Fibroblast of lung (primary cell): ENCODE results near the gene TUBB4B.

Experiments
- EZH2 ChIP-seq: IDR thresholded peaks from 2 replicates; pipeline ENCODE4 v1.5.1; 2012; ENCODE audit warnings: low read length, control low read depth, mild to moderate bottlenecking; ENCODE audit errors: missing control alignments
- TF ChIP-seq, protein P1 (sequence below), 2 donors: IDR thresholded peaks in 1 of 2; conservative IDR thresholded peaks in 1 of 2; 1 replicate in 1 of 2; 2 replicates in 1 of 2; pipeline ENCODE4 v1.5.1; 2011 to 2012; ENCODE audit warnings: low read length in 2 of 2, control low read depth in 1 of 2, inconsistent platforms in 1 of 2, low read depth in 1 of 2, mild to moderate bottlenecking in 1 of 2

DNA sequence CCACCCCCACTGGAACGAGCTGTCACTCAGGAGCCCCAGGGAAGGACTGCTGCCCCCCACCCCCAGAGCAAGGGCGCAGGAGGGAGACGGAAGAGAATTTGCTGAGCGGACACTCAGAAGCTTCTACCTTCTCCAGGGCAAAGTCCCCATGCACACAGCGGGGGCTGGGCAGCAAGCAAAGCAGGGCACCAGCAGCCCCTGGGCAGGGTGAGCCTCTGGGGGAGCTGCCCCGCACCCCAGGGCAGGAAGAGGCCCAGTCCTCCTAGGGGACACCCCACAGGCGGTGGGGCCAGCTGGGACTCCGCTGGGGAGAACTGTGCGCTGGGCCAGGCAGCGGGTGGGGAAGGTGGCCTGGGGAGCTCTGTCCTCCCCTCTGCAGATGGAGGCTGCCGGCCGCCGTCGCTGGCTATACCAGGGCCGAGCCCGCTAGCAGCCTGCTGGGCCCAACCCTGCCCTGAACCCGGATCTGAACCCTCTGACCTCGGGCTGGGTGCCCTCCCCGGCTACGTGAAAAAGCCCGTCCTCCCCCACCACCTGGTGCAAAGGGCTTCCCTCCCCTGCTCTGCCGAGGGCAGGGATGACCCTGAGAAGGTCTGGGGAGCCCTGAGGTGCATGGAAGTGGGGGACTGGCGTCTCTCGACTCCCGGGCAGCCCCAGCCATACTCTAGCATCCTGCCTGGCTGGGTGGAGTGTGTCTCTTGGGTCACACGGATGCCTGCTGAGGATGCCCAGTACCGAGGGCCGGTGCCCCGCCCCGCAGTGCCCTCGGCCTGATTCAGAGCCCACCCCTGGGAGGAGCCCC, 11.0 kb upstream of the TUBB4B start:
- TF ChIP-seq, protein P1, sequence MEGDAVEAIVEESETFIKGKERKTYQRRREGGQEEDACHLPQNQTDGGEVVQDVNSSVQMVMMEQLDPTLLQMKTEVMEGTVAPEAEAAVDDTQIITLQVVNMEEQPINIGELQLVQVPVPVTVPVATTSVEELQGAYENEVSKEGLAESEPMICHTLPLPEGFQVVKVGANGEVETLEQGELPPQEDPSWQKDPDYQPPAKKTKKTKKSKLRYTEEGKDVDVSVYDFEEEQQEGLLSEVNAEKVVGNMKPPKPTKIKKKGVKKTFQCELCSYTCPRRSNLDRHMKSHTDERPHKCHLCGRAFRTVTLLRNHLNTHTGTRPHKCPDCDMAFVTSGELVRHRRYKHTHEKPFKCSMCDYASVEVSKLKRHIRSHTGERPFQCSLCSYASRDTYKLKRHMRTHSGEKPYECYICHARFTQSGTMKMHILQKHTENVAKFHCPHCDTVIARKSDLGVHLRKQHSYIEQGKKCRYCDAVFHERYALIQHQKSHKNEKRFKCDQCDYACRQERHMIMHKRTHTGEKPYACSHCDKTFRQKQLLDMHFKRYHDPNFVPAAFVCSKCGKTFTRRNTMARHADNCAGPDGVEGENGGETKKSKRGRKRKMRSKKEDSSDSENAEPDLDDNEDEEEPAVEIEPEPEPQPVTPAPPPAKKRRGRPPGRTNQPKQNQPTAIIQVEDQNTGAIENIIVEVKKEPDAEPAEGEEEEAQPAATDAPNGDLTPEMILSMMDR (conservative IDR thresholded peaks at IDR 0.05 in 1 of 2, IDR thresholded peaks at IDR 0.05 in 1 of 2; ENCODE audit: low read depth in 1 of 2, low read length in 2 of 2) = no peak
- TF ChIP-seq EZH2 = no peak
